GM15510 (cell line): ENCODE measurements around the gene ELP6.
A peak's percentile ranks its signal among the peaks of the same experiment; 100 is the strongest.

Source experiments
- POLR2A ChIP-seq: IDR thresholded peaks from 3 replicates; pipeline ENCODE4 v1.6.1; 2011; ENCODE audit warnings: borderline replicate concordance; ENCODE audit not compliant: insufficient read length; ENCODE audit errors: extremely low read depth

Gene ELP6

DNA sequence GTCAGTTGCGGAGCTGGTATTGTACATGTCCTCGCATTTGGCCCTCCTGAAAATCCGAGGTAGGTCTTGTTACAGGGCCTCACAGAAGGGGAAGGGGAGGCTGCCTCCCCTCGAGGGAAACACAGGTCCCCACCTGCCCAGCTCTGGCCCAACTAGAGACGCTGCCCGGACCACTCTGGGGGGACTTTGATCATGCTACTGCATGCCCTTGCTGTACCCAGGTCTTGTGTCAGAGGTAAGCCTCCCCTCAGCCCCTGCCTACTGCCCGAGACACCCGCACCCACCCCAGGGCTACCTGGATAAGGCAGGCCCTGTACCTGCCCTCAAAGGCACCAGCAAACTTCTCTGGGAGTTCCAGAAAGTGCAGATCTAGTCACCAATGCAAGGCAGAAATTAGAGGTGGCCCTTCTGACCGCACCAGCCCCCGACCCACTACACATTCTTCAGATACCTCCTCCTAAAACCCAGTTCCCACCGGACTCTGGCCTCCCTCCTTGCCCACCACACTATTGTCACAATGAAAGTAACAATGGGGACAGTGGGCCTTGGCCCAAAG is 36.8 kb downstream of the ELP6 start:
- no peak for TF ChIP-seq POLR2A

DNA sequence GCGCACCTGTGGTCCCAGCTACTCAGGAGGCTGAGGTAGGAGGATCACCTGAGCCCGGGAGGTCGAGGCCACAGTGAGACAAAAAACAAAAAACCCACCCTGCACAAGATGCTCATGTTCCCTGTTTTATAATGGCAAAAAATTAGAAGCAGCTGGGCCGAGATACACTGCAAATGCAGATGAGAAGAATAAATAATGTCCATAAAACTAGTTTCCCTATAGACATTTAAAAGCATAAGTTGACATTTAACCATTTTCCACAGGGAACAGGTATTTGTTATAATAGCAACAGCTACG is 37.2 kb downstream of the ELP6 start:
- no peak for TF ChIP-seq POLR2A

DNA sequence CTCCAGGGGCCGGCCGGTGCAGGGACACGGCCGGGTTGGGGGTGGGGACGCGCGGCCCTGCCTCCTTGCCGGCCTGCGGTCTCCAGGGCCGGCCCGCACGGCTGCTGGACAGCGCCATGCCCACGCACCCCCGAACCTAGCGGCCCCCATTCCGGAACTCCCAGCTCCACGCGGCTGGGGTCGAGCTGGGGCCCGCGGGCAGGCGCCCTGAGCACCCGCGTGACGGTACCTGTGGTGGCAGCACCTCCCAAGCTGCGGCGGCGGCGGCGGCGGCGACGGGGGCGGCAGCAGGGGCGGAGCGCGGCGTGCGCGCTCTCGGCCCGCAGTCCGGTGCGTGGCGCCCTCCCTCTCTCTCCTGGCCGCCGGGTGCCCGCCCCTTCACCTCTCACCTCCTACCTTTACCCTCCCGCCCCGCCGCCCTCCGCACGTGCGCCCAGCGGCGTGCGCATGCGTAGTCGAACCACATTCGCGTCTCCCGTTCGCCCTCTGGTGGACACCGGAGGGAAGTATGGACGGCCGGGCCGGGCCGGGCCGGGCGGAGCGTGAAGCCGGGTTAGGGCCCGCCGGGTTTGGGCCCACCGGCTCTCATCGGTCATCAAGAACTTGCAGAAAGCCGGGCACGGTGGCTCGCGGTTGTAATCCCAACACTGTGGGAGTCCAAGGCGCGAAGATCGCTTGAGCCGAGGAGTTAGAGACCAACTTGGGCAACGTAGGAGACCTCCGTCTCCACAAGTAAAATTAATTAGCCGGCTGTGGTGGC is 37.8 kb downstream of the ELP6 start, which contains the start of gene SCAP:
TSS of gene SCAP (minus strand) at position 372 of the 760 bp plus-strand sequence. CDS start 32,948 bp downstream, outside the sequence.
- peak; percentile 74 for TF ChIP-seq POLR2A

DNA sequence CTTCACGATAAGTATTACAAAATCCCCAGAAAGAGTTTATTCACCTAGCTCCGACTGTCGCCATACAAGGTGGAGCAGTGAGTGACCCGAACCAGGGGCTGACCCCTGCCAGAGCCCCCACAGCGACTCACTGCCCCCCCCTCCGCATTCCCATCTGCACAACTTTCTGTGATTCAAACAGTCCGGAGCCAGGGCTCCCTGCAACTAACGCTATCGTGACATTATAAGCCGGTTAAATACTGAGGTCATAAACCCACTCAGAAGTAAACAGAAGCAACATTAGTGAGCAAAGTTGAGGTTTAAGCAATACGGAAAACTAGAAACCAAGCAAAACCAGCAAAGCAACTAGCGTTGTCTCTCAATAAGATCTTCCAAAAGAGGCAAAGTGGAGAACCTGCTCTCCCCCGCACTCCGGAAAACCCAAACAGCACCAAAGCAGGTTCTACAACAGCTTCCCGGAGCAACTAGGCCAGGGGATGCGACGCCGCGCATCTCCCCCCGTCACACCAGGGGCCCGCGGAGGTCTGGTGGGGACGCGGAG is 38.4 kb downstream of the ELP6 start:
- no peak for TF ChIP-seq POLR2A

DNA sequence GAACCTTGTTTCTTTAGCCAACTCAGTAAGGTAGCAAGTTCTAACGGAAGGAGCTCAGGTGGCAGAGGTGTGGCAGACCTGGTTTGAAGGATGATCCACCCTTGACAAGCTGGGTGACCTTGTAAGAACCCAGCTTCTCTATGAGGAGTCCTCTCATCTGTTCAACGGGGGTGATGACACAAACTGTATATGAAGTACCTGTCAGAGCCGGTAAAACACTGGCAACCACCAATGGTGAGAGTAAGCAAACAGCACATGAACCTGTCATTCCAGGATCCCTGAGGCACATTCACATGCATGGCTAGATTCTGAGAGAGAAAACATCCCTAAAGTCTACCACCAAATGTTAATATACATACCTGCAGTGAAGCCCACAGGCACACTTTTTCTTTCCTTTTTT is 40.1 kb downstream of the ELP6 start:
- TF ChIP-seq POLR2A: no peak

DNA sequence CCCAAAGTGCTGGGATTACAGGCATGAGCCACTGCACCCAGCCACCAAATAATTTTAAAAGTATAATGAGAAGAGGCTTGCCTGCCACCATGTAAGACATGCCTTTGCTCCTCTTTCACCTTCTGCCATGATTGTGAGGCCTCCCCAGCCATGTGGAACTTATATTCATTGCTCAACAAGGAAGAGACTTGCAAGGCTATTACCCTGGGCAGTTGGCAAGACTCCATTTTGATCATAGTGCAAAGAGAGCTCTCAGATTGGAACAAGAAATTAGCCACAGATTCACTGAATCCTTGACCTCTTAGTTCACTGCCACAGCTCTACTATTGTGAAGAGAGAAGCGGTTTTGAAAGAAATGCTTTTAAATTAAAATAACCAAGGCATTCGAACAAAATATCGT is 43.9 kb downstream of the ELP6 start:
- TF ChIP-seq POLR2A: no peak

DNA sequence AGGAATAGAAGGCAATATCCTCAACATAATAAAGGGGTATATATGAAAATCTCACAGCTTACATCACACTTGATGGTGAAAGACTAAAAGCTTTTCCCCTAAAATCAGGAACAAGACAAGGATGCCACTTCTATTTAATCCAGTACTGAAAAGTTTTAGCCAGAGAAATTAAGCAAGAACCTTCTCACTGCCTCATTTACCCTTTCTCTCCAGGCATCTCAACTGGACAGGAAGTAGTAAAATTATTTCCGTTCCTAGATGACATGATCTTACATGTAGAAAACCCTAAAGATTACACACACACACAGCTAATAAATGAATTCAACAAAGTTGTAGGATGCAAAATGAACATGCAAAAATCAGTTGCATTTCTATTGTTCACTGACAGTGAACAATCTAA is 48.9 kb downstream of the ELP6 start:
- TF ChIP-seq POLR2A: no peak

DNA sequence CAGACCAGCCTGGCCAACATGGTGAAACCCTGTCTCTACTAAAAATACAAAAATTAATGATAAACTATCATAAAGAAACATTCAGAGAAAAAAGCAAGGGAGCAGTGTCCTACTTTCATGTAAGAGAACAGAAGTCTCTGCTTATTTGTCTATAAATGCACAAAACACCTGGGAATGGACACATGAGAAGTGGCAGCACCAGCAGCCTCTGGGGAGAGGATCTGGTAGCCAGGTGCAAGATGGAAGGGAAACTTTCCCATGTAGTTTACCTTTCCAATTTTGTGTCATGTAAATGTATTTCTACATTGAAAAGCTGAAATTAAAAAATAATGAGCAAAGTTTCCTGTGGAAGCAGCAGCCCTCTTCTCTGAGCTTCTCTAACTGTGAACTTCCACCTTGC is 56.5 kb downstream of the ELP6 start:
- TF ChIP-seq POLR2A: no peak

DNA sequence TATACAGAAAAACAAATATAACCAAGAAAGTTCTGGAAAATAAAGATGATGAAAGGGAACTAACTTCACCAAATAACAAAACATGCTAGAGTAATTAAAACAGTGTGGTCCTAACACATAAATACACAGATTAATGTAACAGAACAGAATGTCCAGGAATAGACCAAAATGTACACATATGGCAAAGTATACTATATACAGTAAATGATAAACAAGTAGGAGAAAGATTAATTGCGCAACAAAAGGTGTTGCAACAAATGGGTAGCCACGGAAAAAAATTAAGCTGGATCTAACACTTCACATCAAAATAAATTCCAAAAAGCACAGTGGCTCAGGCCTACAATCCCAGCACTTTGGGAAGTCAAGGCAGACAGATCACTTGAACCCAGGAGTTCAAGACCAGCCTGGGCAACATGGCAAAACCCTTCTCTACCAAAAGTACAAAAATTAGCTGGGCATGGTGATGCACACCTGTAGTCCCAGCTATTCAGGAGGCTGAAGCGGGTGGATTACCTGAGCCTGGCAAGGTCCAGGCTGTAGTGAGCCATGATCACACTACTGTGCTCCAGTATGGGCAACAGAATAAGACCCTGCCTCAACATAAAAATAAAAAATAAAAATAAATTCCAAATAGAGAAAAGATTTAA is 57.6 kb downstream of the ELP6 start:
- no peak for TF ChIP-seq POLR2A

DNA sequence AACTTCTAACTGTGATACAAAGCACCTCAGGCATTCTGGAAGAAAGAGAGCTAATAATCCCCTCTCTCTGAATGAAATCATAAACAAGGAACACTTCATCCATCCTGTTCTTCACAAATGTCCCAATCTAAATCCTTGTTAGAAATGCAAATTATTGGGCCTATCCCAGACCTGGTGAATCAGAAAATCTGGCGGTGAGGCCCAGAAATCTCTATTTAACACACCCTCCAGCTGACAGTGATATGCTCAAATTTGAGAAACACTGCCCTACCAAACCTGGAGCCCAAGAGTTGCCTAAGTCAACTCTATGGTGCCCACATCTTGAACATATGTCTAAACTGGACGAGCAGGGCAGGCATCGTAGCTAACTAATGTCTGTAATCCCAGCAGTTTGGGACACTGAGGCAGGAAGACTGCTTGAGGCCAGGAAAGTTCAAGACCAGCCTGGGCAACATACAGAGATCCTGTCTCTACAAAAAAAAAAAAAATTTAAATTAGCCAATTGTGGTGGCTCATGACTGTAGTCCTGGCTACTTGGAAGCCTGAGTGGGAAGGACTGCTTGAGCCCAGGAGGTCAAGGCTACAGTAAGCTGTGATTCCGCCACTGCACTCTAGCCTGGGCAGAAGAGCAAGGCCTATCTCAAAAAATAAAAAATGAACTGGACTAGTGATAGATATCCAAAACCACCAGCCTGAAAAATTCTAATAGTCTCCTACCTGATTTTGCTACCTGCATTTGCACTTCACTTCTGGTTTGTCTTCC is 60.9 kb downstream of the ELP6 start:
- TF ChIP-seq POLR2A: no peak
